ENCODE measurements around the gene BCAT1. TPM values are rescaled to one million over a fixed set of nuclear protein-coding genes. Genes with fewer than 3 reads are reported as not detected.

The BCAT1 gene
- total and polyA plus RNA-seq, 2 experiments from 2014 or later, result 53.6 to 181 TPM

DNA sequence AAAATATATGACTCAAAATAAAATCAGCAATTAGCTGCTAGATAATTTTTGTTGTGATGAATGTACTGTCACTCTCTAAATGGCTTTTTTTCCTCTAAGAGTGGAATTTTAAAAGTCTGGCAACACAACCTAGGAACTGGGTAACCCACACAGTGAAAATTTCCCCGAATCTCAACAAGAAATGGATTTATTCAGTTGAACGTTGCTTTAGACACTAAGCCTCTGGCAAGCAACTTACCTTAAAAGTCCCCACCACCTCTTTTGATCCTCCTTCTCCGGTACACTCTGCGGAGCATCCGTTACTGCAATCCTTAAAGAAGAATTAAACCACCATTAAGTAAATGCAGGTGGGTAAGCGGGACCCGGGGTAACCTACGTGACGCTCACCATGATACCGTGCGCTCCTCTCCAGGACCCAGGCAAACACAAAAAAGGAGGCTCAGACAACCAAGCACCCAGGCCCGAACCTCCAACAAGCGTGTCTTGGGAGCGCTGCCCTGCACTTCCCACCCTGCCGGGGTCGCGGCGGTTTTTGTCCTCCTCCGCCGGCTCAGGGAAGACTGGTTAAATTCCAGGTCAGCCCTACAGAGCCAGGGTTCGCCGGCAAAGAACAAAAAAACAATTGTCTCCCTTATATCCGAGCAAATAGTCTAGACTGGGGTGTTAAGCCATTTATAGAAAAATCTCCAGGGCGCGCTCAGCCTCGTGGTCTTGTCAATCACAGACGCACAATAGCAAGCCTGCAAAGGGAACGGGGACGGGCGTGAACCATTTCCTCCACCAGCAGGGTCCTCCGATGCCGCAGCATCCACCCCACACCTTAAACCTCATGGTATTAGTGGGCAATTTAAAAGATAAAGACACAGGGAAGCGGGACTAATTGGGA, 47.1 kb downstream of the BCAT1 start:
- Mint-ChIP-seq H3K9me3 (no peaks in the 10 kb centered on the region), H3K36me3 (ENCODE audit: low read depth) (peaks cover 32% of the 10 kb centered on the region), H3K4me3 (no peak overlapping the region; the same call in 2 of the 3 replicates), H3K27me3 (ENCODE audit: insufficient read depth, low read depth, poor library complexity) (peaks cover 16% of the 10 kb centered on the region), H3K4me1 (peaks cover 22% of the 10 kb centered on the region), H3K27ac (peak overlapping the region; percentile 71)
- Histone ChIP-seq H3K9me2 (ENCODE audit: insufficient read depth) (no peaks in the 10 kb centered on the region), H2AFZ (peak overlapping the region; percentile 53), H3K4me3 (peak overlapping the region; percentile 84), H3K36me3 (ENCODE audit: insufficient read depth) (no peaks in the 10 kb centered on the region), H3K27ac (ENCODE audit: low read depth) (peak overlapping the region; percentile 26; the same call in 1 of the 2 replicates), H3K79me2 (replicated peaks; ENCODE audit: insufficient read depth) (peaks cover 87% of the 10 kb centered on the region), H3F3A (replicated peaks; ENCODE audit: low read depth) (peaks cover 11% of the 10 kb centered on the region; the same call in 1 of the 2 replicates), H3K4me2 (peak overlapping the region; percentile 78), H3K27me3 (ENCODE audit: insufficient read depth) (peaks cover 11% of the 10 kb centered on the region; the same call in 1 of the 2 replicates), H4K20me1 (replicated peaks; ENCODE audit: insufficient read depth) (peaks cover 15% of the 10 kb centered on the region), H3K4me1 (ENCODE audit: insufficient read depth) (peaks cover 43% of the 10 kb centered on the region)
- ATAC-seq, result peak; percentile 59
- peak; percentile 81 for DNase-seq (ENCODE audit: low spot score)
- no peak for TF ChIP-seq ZNF331 (CRISPR knock-in tag; IDR thresholded peaks at IDR 0.05; ENCODE audit: low read depth)
- no peak for TF ChIP-seq STAT1 (IDR thresholded peaks at IDR 0.05; ENCODE audit: unreplicated experiment)
- no peak for TF ChIP-seq EZH2 (IDR thresholded peaks at IDR 0.05; ENCODE audit: low read depth, unreplicated experiment)
- no peak for TF ChIP-seq EZH2phosphoT487 (IDR thresholded peaks at IDR 0.05; ENCODE audit: unreplicated experiment)
- TF ChIP-seq CTCF (conservative IDR thresholded peaks at IDR 0.05; ENCODE audit: low read depth in 2 of 2), result no peak
- TF ChIP-seq, protein P1, sequence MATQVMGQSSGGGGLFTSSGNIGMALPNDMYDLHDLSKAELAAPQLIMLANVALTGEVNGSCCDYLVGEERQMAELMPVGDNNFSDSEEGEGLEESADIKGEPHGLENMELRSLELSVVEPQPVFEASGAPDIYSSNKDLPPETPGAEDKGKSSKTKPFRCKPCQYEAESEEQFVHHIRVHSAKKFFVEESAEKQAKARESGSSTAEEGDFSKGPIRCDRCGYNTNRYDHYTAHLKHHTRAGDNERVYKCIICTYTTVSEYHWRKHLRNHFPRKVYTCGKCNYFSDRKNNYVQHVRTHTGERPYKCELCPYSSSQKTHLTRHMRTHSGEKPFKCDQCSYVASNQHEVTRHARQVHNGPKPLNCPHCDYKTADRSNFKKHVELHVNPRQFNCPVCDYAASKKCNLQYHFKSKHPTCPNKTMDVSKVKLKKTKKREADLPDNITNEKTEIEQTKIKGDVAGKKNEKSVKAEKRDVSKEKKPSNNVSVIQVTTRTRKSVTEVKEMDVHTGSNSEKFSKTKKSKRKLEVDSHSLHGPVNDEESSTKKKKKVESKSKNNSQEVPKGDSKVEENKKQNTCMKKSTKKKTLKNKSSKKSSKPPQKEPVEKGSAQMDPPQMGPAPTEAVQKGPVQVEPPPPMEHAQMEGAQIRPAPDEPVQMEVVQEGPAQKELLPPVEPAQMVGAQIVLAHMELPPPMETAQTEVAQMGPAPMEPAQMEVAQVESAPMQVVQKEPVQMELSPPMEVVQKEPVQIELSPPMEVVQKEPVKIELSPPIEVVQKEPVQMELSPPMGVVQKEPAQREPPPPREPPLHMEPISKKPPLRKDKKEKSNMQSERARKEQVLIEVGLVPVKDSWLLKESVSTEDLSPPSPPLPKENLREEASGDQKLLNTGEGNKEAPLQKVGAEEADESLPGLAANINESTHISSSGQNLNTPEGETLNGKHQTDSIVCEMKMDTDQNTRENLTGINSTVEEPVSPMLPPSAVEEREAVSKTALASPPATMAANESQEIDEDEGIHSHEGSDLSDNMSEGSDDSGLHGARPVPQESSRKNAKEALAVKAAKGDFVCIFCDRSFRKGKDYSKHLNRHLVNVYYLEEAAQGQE (IDR thresholded peaks at IDR 0.05; ENCODE audit: unreplicated experiment), result no peak
- no peak for TF ChIP-seq JUNB (IDR thresholded peaks at IDR 0.05; ENCODE audit: unreplicated experiment)
- no peak for TF ChIP-seq CREB1 (CRISPR knock-in tag; IDR thresholded peaks at IDR 0.05; ENCODE audit: low read depth)
- no peak for TF ChIP-seq POLR2AphosphoS5 (IDR thresholded peaks at IDR 0.05; ENCODE audit: low read depth)
- no peak for TF ChIP-seq ETS1 (IDR thresholded peaks at IDR 0.05)
- no peak for TF ChIP-seq NANOG (IDR thresholded peaks at IDR 0.05; ENCODE audit: borderline replicate concordance)
- TF ChIP-seq ZNF114 (CRISPR knock-in tag; IDR thresholded peaks at IDR 0.05), result no peak
- TF ChIP-seq, protein P2, sequence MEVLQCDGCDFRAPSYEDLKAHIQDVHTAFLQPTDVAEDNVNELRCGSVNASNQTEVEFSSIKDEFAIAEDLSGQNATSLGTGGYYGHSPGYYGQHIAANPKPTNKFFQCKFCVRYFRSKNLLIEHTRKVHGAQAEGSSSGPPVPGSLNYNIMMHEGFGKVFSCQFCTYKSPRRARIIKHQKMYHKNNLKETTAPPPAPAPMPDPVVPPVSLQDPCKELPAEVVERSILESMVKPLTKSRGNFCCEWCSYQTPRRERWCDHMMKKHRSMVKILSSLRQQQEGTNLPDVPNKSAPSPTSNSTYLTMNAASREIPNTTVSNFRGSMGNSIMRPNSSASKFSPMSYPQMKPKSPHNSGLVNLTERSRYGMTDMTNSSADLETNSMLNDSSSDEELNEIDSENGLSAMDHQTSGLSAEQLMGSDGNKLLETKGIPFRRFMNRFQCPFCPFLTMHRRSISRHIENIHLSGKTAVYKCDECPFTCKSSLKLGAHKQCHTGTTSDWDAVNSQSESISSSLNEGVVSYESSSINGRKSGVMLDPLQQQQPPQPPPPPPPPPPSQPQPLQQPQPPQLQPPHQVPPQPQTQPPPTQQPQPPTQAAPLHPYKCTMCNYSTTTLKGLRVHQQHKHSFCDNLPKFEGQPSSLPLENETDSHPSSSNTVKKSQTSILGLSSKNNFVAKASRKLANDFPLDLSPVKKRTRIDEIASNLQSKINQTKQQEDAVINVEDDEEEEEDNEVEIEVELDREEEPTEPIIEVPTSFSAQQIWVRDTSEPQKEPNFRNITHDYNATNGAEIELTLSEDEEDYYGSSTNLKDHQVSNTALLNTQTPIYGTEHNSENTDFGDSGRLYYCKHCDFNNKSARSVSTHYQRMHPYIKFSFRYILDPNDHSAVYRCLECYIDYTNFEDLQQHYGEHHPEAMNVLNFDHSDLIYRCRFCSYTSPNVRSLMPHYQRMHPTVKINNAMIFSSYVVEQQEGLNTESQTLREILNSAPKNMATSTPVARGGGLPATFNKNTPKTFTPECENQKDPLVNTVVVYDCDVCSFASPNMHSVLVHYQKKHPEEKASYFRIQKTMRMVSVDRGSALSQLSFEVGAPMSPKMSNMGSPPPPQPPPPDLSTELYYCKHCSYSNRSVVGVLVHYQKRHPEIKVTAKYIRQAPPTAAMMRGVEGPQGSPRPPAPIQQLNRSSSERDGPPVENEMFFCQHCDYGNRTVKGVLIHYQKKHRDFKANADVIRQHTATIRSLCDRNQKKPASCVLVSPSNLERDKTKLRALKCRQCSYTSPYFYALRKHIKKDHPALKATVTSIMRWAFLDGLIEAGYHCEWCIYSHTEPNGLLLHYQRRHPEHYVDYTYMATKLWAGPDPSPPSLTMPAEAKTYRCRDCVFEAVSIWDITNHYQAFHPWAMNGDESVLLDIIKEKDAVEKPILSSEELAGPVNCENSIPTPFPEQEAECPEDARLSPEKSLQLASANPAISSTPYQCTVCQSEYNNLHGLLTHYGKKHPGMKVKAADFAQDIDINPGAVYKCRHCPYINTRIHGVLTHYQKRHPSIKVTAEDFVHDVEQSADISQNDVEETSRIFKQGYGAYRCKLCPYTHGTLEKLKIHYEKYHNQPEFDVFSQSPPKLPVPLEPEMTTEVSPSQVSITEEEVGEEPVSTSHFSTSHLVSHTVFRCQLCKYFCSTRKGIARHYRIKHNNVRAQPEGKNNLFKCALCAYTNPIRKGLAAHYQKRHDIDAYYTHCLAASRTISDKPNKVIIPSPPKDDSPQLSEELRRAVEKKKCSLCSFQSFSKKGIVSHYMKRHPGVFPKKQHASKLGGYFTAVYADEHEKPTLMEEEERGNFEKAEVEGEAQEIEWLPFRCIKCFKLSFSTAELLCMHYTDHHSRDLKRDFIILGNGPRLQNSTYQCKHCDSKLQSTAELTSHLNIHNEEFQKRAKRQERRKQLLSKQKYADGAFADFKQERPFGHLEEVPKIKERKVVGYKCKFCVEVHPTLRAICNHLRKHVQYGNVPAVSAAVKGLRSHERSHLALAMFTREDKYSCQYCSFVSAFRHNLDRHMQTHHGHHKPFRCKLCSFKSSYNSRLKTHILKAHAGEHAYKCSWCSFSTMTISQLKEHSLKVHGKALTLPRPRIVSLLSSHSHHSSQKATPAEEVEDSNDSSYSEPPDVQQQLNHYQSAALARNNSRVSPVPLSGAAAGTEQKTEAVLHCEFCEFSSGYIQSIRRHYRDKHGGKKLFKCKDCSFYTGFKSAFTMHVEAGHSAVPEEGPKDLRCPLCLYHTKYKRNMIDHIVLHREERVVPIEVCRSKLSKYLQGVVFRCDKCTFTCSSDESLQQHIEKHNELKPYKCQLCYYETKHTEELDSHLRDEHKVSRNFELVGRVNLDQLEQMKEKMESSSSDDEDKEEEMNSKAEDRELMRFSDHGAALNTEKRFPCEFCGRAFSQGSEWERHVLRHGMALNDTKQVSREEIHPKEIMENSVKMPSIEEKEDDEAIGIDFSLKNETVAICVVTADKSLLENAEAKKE (CRISPR knock-in tag; IDR thresholded peaks at IDR 0.05), result no peak
